HCT116 (cell line): ENCODE data around the gene ADI1. TPM values are rescaled to one million over a fixed set of nuclear protein-coding genes. Genes with fewer than 3 reads are reported as not detected.

Experiments
- ATAC-seq: fragments of 200-7000 bp; cut with Tn5 transposase; 2 replicates; pipeline ENCODE4 v1.9.1; 2020; ENCODE audit warnings: mild to moderate bottlenecking, moderate library complexity
- BruUV-seq: library from RNA; stranded (reverse); fragments of 400-500 nt; replicated peaks from 2 replicates; lab custom pipeline; 2021; lab: Mats Ljungman, UMichigan
- CTCF ChIA-PET: fragments of 300-600 bp; sonication (Branson Sonifier 250); formaldehyde crosslinking; loops from one replicate; lab custom pipeline; 2021; ENCODE audit warnings: antibody characterized with exemption; lab: Charles Lee
- POLR2A ChIA-PET: fragments of 300-600, 350-600 bp; sonication (Branson Sonifier 250); formaldehyde crosslinking; loops from one replicate; lab custom pipeline; 2021; ENCODE audit warnings: antibody characterized with exemption; lab: Charles Lee
- RAD21 ChIA-PET, 2 experiments: fragments of 300-600 bp; sonication (Branson Sonifier 250); formaldehyde crosslinking; loops; one replicate each; lab custom pipeline; 2023; ENCODE audit warnings: low total read pairs in 2 of 2; ENCODE audit not compliant: uncharacterized antibody in 2 of 2, unreplicated experiment in 2 of 2, low non-redundant PET in 1 of 2; lab: Charles Lee
- DNase-seq: peaks from one replicate; pipeline ENCODE4 v3.0.0-alpha.2; 2010; ENCODE audit warnings: low read depth, low spot score
- H2AFZ ChIP-seq: fragments of 200-600 bp; shearing (Covaris generic), sonication (generic); 2 replicates; pipeline ENCODE4 v1.6.1; 2017; ENCODE audit warnings: low read depth, mixed run types, mixed read lengths, antibody characterized with exemption, low read length; ENCODE audit not compliant: poor library complexity, severe bottlenecking
- H3K27ac ChIP-seq: 2 replicates; pipeline ENCODE4 v1.5.1; 2012; ENCODE audit warnings: low read depth, low read length
- H3K27me3 ChIP-seq: fragments of 200-600 bp; sonication (generic); 2 replicates; pipeline ENCODE4 v1.6.1; 2016; ENCODE audit warnings: mixed run types, low read length, mixed read lengths; ENCODE audit not compliant: insufficient read depth
- H3K36me3 ChIP-seq, 2 experiments: fragments of 200-500 bp in 1 of 2; fragments of 200-600 bp in 1 of 2; sonication (Bioruptor generic) in 1 of 2; sonication (generic) in 1 of 2; 2 replicates each; pipeline versions ENCODE4 v1.5.1 to v1.6.1; 2014 to 2016; ENCODE audit warnings: low read length in 2 of 2, inconsistent platforms in 1 of 2, mixed read lengths in 1 of 2, mixed run types in 1 of 2; ENCODE audit not compliant: insufficient read depth in 2 of 2, control insufficient read depth in 1 of 2
- H3K4me1 ChIP-seq, 2 experiments: fragments of 200-600 bp in 1 of 2; sonication (generic) in 1 of 2; 2 replicates each; pipeline versions ENCODE4 v1.5.1 to v1.6.1; 2012 to 2017; ENCODE audit warnings: low read length in 2 of 2, inconsistent platforms in 1 of 2, mild to moderate bottlenecking in 1 of 2, mixed read lengths in 1 of 2, mixed run types in 1 of 2, moderate library complexity in 1 of 2; ENCODE audit not compliant: insufficient read depth in 2 of 2, control insufficient read depth in 1 of 2
- H3K4me2 ChIP-seq: fragments of 200-600 bp; sonication (generic); 2 replicates; pipeline ENCODE4 v1.6.1; 2017; ENCODE audit warnings: mixed run types, low read length, mixed read lengths
- H3K4me3 ChIP-seq, 2 experiments: fragments of 200-600 bp in 1 of 2; sonication (generic) in 1 of 2; replicated peaks in 1 of 2; 2 replicates each; pipeline ENCODE4 v1.5.1; 2011 to 2016; ENCODE audit warnings: low read length in 2 of 2, control low read depth in 1 of 2, low read depth in 1 of 2, mild to moderate bottlenecking in 1 of 2, mixed read lengths in 1 of 2, mixed run types in 1 of 2
- H3K79me2 ChIP-seq: fragments of 200-600 bp; sonication (generic); 2 replicates; pipeline ENCODE4 v1.6.1; 2017; ENCODE audit warnings: mild to moderate bottlenecking, mixed run types, low read length, moderate library complexity, mixed read lengths; ENCODE audit not compliant: insufficient read depth
- H3K9ac ChIP-seq: fragments of 200-600 bp; sonication (generic); 2 replicates; pipeline ENCODE4 v1.6.1; 2016; ENCODE audit warnings: low read length, mixed read lengths
- H3K9me2 ChIP-seq: fragments of 200-600 bp; sonication (generic), shearing (Covaris generic); 2 replicates; pipeline ENCODE4 v1.6.1; 2017; ENCODE audit warnings: mixed run types, mild to moderate bottlenecking, moderate library complexity; ENCODE audit not compliant: insufficient read depth
- H3K9me3 ChIP-seq, 2 experiments: fragments of 200-500 bp in 1 of 2; fragments of 200-600 bp in 1 of 2; sonication (Bioruptor generic) in 1 of 2; sonication (generic) in 1 of 2; 2 replicates each; pipeline ENCODE4 v1.6.1; 2014 to 2017; ENCODE audit warnings: low read length in 2 of 2, mixed read lengths in 2 of 2, inconsistent platforms in 1 of 2, low read depth in 1 of 2, mild to moderate bottlenecking in 1 of 2, mixed run types in 1 of 2, moderate library complexity in 1 of 2; ENCODE audit not compliant: control insufficient read depth in 1 of 2, insufficient read depth in 1 of 2
- H4K20me1 ChIP-seq: fragments of 200-600 bp; sonication (generic), shearing (Covaris generic); 2 replicates; pipeline ENCODE4 v1.6.1; 2017; ENCODE audit warnings: mixed run types, mild to moderate bottlenecking, moderate library complexity; ENCODE audit not compliant: insufficient read depth
- CBX3 ChIP-seq: IDR thresholded peaks from 2 replicates; pipeline ENCODE4 v1.6.1; 2012; ENCODE audit warnings: low read depth
- ELF1 ChIP-seq: IDR thresholded peaks from 2 replicates; pipeline ENCODE4 v1.6.1; 2012; ENCODE audit warnings: low read depth, borderline replicate concordance
- EZH2 ChIP-seq: fragments of 200-600 bp; sonication (generic); IDR thresholded peaks from 2 replicates; pipeline ENCODE4 v1.6.1; 2017; ENCODE audit warnings: antibody characterized with exemption, mixed run types
- FOSL1 ChIP-seq: IDR thresholded peaks from 2 replicates; pipeline ENCODE4 v1.6.1; 2012; ENCODE audit warnings: low read depth
- POLR2AphosphoS5 ChIP-seq: IDR thresholded peaks from 2 replicates; pipeline ENCODE4 v1.6.1; 2011; ENCODE audit warnings: mild to moderate bottlenecking, low read depth, low read length, moderate library complexity
- RAD21 ChIP-seq: IDR thresholded peaks from 2 replicates; pipeline ENCODE4 v1.6.1; 2012; ENCODE audit warnings: low read depth, mild to moderate bottlenecking
- SP1 ChIP-seq: IDR thresholded peaks from 2 replicates; pipeline ENCODE4 v1.6.1; 2012; ENCODE audit warnings: low read depth
- SRF ChIP-seq: IDR thresholded peaks from 2 replicates; pipeline ENCODE4 v1.6.1; 2012; ENCODE audit warnings: low read depth
- YY1 ChIP-seq: IDR thresholded peaks from 2 replicates; pipeline ENCODE4 v1.6.1; 2011; ENCODE audit warnings: low read length, low read depth, moderate library complexity, mild to moderate bottlenecking; ENCODE audit not compliant: insufficient replicate concordance; ENCODE audit errors: extremely low read depth
- ZFX ChIP-seq: fragments of 450-650 bp; IDR thresholded peaks from 2 replicates; pipeline ENCODE4 v1.6.1; 2017
- ZNF274 ChIP-seq: fragments of 200-500 bp; sonication (Bioruptor generic); IDR thresholded peaks from 2 replicates; pipeline ENCODE4 v1.6.1; 2014; ENCODE audit warnings: mild to moderate bottlenecking, low read depth, low read length, inconsistent platforms
- intact Hi-C: fragments of 100-400 bp; cut with micrococcal nuclease; formaldehyde crosslinking; loops from 2 replicates; pipeline ENCODE4 v1.10.0; 2022
- total RNA-seq: library from RNA; stranded (reverse); gene quantifications from one replicate; pipeline ENCODE4 v1.2.1, GENCODE V29; 2021; ENCODE audit not compliant: unreplicated experiment
- TF ChIP-seq, protein P1 (sequence below): IDR thresholded peaks from 2 replicates; pipeline ENCODE4 v1.6.1; 2012

ADI1 gene
- total RNA-seq, 1 experiment from 2014 or later, result 27.0 TPM

DNA sequence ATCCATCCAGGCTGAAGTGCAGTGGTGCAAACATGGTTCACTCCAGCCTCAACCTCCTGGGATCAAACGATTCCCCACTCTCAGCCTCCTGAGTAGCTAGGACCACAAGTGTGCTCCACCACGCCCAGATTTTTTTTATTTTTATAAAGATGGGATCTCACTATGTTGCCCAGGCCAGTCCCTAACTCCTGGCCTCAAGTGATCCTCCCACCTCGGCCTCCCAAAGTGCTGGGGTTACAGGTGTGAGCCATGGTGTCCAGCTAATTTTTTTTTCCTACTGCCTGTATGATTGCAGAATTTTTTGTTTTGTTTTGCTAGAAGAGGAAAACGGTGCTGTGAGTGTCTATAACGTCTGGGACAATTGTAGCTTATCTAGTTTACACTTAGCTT, 38.3 kb downstream of the ADI1 start:
- Histone ChIP-seq H4K20me1 (no peaks in the 10 kb centered on the region), H3K27ac (no peak overlapping the region), H3K4me1 (no peaks in the 10 kb centered on the region), H3K27me3 (no peaks in the 10 kb centered on the region), H3K9me2 (no peaks in the 10 kb centered on the region), H3K36me3 (peaks cover 0 to 2% of the 10 kb centered on the region in 2 experiments; a peak in 1 of 4 replicates), H3K9me3 (no peaks in the 10 kb centered on the region), H2AFZ (no peak overlapping the region), H3K4me3 (no peak overlapping the region), H3K4me2 (no peak overlapping the region), H3K79me2 (no peaks in the 10 kb centered on the region), H3K9ac (no peak overlapping the region)
- ChIA-PET RAD21 (no interaction called here), CTCF (interaction anchor here (1.1 kb wide), 1 partner anchor 57 kb away, joined by 3 read pairs; no protein-coding TSS in a partner anchor), POLR2A (no interaction called here)
- ATAC-seq, result no peak
- intact Hi-C loops, result no loop called here
- BruUV-seq, result no TSS peak
- TF ChIP-seq CBX3 (no peak), YY1 (no peak), ZNF274 (no peak), SRF (no peak), EZH2 (no peak), FOSL1 (no peak), SP1 (no peak), ZFX (no peak), ELF1 (no peak), POLR2AphosphoS5 (no peak), RAD21 (no peak)
- TF ChIP-seq, protein P1, sequence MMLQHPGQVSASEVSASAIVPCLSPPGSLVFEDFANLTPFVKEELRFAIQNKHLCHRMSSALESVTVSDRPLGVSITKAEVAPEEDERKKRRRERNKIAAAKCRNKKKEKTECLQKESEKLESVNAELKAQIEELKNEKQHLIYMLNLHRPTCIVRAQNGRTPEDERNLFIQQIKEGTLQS, result no peak
- DNase-seq, result no peak
